ENCODE data around the gene CHRND.

GRCh38 chr2:232520489-232520888 is 5.5 kb upstream of the CHRND start:
- no peak for TF ChIP-seq CTCF (IDR thresholded peaks at IDR 0.05; ENCODE audit: low read depth, low read length)
- no peak for TF ChIP-seq EZH2phosphoT487 (IDR thresholded peaks at IDR 0.05; ENCODE audit: low read depth)

All from OCI-LY3 (cell line).